GM19099 (cell line): ENCODE data around the gene EXOSC5.
A peak's percentile ranks its signal among the peaks of the same experiment; 100 is the strongest.

Experiments
- POLR2A ChIP-seq: IDR thresholded peaks from 3 replicates; pipeline ENCODE4 v1.6.1; 2011; ENCODE audit warnings: low read depth; ENCODE audit not compliant: insufficient read length; ENCODE audit errors: extremely low read depth

EXOSC5 gene

DNA sequence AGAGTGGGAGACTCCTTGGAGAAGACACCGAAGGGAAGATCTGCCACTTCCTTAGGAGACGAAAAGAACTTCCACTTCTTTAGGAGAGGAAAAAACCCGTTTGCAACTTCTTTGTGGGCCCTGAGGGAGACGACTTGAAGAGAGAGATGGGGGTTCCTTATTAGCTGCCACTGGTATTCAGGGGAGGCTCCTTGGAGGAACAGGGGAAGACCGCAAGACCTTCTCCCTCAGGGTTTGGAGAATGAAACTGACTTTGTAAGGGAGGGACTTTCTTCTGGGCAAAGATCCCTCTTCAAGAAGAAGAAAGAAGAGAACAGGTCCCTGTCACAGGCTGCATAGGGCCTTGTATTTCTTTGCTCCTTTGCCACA lies 875 bp upstream of the EXOSC5 start:
- TF ChIP-seq POLR2A: no peak

DNA sequence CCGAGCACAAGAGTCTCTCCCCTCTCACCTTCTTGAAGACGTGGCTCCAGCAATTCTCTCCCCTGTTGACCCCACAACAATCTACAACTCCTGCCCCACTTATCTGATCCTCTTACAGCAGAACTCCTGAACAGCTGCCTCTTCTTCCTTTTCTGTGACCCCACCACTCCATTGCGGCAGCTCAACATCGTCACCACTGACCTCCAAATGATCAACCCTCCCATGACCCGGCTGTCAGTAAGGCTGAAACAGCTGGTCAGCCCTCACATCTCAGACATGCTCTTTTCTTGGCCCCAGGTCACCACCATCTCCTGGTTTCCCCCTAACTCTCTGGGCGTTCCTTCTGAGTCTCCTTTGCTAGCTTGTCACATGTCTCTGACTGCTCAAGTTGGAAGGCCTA lies 1.8 kb downstream of the EXOSC5 start:
- TF ChIP-seq POLR2A: no peak

DNA sequence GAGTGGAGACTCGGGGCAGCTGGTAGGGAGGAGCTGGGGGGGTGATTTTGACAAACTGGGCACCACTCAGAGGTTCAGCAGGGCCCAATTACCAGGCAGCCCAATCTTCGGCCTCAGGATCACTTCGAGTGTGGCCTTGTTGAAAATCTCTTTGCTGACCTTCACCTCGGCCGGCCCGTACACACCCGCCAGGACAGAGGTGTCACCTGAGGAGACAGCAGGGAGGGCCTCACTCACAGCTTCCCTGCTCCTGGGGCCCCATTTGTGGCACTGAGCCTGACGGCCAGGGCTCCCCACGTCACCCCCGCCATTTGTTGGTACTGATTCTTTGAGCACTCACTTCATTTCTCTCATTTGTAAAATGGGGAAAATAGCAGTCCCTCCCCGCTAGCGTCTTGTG lies 4.4 kb downstream of the EXOSC5 start:
- no peak for TF ChIP-seq POLR2A

DNA sequence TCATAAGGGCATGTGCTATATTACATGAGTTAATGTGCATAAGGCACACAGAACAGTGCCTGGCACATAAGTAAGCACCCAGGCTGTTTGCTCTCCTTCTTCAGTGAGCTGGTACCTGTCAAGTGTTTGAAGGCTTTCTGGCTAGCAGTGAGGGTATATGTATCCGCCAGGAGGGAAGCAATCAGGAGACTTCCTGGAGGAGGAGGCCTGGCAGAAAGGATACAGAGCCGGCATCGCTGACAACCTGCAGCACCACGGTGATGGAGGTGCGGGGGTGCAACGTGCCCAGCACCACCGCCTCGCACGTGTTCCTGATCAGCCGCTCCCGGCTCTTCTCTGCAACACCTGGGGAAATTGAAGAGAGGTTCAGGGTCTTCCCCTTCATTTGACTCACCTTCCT lies 5.5 kb downstream of the EXOSC5 start:
- TF ChIP-seq POLR2A: no peak

DNA sequence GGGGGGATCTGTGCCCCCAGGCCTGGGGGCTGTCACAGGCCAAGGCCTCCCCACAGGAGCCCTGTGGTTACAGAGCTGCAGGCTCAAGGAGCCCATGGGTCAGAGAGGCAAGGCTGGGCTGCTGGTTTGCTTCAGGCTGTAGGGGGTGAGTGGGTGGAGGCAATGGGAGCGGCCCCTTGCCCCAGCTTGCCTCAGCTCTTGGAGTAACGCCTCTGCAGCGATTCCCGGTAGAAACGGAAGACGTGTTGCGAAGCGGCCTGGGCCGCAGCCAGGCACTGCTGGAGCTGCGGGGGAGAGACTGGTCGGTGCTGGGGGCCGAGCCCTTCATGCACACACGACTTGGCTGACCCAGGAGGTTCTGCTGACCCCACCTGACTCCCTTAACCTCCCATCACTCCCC lies 10.7 kb downstream of the EXOSC5 start:
- TF ChIP-seq POLR2A: no peak

DNA sequence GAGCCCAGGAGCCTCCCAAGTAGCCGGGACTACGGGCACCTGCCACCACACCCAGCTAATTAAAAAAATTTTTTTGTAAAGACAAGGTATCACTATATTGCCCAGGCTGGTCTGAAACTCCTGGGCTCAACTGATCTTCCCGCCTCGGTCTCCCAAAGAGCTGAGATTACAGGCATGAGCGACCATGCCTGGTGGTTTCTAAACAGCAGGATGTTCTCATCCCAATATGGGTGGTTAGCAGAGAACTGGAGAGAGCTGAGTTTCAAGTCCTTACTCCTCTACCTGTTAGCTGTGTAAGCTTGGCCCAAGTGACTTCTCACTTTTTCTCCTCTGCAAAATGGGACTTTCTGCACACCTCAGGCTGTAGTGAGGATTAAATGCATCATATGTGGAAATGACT lies 12.8 kb downstream of the EXOSC5 start:
- no peak for TF ChIP-seq POLR2A

DNA sequence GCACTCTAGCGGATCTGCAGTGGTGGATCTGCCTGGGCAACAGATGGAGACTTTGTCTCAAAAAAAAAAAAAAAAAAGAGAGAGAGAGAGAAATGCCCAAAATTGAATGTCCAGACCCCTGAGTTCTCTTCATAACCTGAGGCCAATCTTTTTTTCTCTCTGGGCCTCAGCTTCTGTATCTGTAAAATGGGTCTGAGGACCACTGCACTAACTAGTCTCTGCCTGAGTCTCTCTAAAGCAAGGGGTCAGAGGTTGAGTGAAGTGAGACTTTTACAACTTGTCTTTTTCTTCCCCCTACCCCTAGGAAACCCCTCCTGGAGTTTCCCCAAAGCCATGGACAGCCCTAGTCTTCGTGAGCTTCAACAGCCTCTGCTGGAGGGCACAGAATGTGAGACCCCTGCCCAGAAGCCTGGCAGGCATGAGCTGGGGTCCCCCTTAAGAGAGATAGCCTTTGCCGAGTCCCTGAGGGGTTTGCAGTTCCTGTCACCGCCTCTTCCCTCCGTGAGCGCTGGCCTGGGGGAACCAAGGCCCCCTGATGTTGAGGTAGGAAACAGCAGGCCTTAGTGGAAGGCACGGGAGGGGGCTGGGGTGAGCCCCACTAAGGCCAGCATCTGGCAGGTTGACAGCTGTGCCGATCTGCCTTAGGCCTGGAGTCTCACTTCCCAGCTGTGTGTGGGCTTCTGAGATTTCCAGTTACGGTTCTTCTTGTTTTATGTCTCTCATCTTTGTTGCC lies 19.0 kb downstream of the EXOSC5 start:
- TF ChIP-seq POLR2A: no peak

DNA sequence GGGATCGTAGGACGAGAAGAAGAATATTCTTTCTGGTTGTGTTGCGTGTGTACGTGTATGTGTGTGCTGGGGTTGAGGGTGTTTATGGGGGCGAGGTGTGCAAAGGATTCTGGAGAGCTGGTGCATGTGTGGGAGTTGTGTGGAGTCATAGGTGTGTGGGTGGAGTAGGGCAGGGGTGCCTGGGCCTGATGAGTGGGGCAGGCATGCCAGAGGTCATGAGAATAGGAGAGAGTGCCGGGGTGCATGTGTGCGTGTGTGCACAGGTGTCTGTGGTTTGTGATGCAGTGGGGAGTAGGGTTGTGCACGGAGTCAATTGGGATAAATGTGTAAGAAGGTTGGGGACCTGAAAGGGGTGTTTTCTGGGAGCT lies 20.2 kb downstream of the EXOSC5 start:
- no peak for TF ChIP-seq POLR2A

DNA sequence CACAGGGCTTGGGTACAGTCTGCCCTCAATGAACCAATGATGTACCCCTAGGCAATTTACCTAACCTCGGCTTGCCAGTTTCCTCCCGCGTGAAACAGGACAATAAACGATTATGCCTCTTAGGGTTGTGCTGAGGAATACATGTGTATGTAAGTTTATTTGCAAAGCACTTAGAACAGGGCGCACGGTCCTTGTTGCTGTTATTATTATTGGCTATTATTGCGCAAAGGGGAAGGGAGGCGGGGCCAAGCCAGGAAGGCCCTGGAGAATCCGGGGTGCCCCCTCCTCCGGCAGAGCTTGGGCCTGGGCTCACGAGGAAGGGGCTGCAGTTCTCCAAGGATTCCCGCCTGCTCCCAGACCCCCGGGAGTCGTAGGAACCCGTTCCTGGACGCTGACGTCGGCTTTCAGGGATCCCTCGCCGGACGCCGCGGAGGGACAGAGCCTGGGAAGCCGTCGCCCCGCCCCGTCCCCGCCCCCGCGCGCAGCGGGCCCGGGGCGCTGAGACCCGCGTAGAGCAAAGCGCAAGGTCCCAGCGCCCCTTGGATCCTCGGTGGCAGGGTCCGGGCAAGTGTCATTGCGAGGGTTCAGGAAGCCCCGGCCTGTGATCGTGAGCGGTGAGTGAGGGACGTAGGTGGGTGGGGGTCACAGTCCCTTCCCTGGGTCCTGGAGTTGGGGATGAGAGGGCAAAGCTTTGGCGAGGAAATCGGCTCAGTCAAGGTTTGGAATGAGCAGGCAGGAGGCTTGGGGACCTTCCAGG lies 20.7 kb downstream of the EXOSC5 start, which contains the start of gene TMEM91:
TSS of gene TMEM91 (plus strand) at position 293 of the 757 bp plus-strand sequence. CDS start 1,777 bp downstream, outside the sequence.
- no peak for TF ChIP-seq POLR2A

DNA sequence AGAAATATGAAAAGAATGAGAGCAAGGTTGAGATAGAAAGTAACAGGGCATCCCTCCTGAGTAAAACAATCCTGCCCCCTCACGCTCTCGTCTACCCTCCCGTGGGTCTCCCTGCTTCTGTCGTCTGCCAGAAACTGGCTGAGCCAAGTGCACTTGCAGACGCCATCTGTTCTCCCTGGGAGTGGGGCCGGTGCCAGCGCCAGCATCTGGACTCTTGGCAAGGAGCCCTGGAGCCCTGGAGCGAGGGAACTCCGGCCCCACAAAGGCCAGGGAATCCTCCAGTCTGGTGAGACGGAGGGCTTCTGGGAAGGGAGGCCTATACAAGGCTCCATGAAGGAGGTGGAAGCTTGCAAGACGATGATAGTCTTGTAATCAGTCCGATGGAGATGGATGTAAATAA lies 23.2 kb downstream of the EXOSC5 start:
- TF ChIP-seq POLR2A: no peak

DNA sequence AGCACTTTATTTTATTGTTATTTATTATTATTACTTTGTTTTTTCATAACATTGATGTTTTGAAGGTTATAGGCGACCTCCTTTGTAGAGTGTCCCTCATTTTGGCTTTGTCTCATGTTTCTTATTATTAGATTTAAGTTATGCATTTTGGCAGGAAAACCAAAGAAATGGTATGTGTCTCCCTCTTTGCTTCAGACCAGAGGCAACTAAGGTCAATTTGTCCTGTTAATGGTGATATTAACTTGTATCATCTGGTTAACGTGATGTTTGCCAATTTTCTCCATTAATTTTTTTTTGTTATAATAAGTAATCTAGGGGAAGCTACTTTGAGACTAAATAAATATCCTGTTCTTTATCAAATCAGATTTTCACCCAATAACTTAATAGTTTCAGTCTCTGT lies 24.7 kb downstream of the EXOSC5 start:
- no peak for TF ChIP-seq POLR2A

DNA sequence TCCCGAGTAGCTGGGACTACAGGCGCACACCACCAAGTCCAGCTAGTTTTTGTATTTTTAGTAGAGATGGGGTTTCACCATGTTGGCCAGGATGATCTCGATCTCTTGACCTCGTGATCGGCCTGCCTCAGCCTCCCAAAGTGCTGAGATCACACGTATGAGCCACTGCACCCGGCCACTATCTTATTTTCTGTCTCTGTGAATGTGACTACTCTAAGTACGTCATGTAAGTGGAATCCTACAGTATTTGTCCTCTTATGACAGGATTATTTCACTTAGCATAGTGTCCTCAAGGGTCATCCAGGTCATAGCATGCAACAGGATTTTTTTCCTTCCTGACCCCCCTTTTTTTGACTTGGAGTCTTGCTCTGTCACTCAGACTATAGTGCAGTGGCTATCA lies 25.6 kb downstream of the EXOSC5 start:
- no peak for TF ChIP-seq POLR2A

DNA sequence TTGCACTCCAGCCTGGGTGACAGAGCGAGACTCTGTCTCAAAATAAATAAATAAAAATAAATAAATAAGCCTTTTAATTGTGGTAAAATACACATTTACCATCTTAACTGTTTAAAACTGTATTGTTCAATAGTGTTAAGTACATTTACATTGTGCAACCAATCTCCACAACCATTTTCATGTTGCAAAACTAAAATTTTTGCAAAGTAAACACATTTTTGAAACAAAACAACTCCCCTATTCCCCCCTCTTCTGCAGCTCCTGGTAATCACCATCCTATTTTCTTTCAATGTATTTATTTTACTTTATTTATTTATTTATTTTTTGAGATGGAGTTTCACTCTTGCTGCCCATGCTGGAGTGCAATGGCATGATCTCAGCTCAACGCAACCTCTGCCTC lies 27.4 kb downstream of the EXOSC5 start:
- TF ChIP-seq POLR2A: no peak

DNA sequence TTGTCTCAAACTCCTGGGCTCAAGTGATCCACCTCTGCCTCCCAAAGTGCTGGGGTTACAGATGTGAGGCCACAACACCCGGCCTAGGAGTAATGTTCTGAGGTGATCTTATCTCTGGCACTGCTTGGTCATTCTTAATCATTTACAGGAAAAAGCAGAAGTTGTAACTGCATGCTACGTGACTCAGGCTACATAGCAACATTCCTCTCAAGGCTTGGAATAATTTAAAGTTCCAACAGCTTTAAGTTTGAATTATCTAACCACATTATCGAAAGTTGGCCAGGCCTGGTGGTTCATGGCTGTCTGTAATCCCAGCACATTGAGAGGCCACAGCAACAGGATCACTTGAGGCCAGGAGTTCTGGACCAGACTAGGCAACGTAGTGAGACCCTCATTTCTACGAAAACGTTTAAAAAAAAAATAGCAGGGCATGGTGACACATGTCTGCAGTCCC lies 29.3 kb downstream of the EXOSC5 start:
- peak; percentile 34 for TF ChIP-seq POLR2A

DNA sequence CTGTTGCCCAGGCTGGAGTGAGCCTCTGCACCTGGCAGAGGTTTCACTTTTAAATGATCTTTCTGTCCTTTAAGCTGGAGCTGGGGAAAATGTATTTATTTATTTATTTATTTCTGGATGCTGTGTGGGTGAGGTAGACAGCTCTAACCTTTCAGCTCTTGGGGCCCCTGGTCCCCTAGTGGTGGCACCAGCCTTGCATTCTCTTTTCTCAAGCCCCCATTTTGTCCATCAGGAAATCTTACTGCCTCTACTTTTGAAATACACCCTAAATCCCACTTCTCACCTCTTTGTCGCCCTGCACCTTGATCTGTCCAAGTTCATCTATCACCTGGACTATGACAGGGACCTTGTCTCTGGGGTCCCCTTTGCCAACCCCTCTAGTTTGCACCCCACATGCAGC lies 31.1 kb downstream of the EXOSC5 start:
- TF ChIP-seq POLR2A: no peak
